Breast epithelium (tissue), 4 donors: ENCODE results near the gene LPCAT2. TPM values are rescaled to one million over a fixed set of nuclear protein-coding genes. Genes with fewer than 3 reads are reported as not detected.

Source experiments
- DNase-seq, 2 donors: peaks; one replicate each; pipeline ENCODE4 v3.0.0-alpha.2; 2019; ENCODE audit warnings: low spot score in 2 of 2
- H3K27ac ChIP-seq, 2 donors: fragments of 200-600 bp; sonication (generic) in 1 of 2; one replicate each; pipeline ENCODE4 v1.5.1; 2016 to 2019; ENCODE audit warnings: mild to moderate bottlenecking in 1 of 2
- H3K27me3 ChIP-seq, 2 donors: fragments of 200-600 bp; sonication (generic) in 1 of 2; one replicate each; pipeline versions ENCODE4 v1.5.1 to v1.6.0; 2017 to 2019; ENCODE audit warnings: control low read depth in 1 of 2, mild to moderate bottlenecking in 1 of 2
- H3K36me3 ChIP-seq: fragments of 200-600 bp; one replicate; pipeline ENCODE4 v1.5.1; 2019
- H3K4me1 ChIP-seq, 2 donors: fragments of 200-600 bp; sonication (generic); one replicate each; pipeline ENCODE4 v1.5.1; 2016 to 2019; ENCODE audit warnings: control low read depth in 1 of 2
- H3K4me3 ChIP-seq, 3 donors: fragments of 200-600 bp; sonication (generic); 1 replicate in 2 of 3; 2 replicates in 1 of 3; pipeline ENCODE4 v1.5.1; 2016 to 2019; ENCODE audit warnings: mild to moderate bottlenecking in 3 of 3, moderate library complexity in 2 of 3
- H3K9me3 ChIP-seq, 2 donors: fragments of 200-600 bp; sonication (generic) in 1 of 2; one replicate each; pipeline ENCODE4 v1.5.1; 2016 to 2019; ENCODE audit warnings: control low read depth in 1 of 2
- CTCF ChIP-seq, 3 donors: fragments of 450-650 bp; IDR thresholded peaks; one replicate each; pipeline ENCODE4 v1.5.1; 2016 to 2017; ENCODE audit warnings: antibody characterized with exemption in 3 of 3, mild to moderate bottlenecking in 3 of 3, moderate library complexity in 3 of 3
- POLR2A ChIP-seq: fragments of 450-650 bp; IDR thresholded peaks from one replicate; pipeline ENCODE4 v1.6.1; 2016; ENCODE audit warnings: antibody characterized with exemption, mild to moderate bottlenecking, moderate library complexity
- POLR2AphosphoS5 ChIP-seq, 3 donors: sonication (generic); formaldehyde crosslinking; IDR thresholded peaks; one replicate each; pipeline ENCODE4 v1.6.1; 2017; ENCODE audit warnings: antibody characterized with exemption in 3 of 3
- intact Hi-C: fragments of 100-400 bp; cut with DNase I; formaldehyde crosslinking; loops from one replicate; pipeline ENCODE4 v1.15.1; 2023; ENCODE audit warnings: low total_unique reads
- total RNA-seq, 3 donors: library from RNA; depleted of rRNA; stranded (reverse); fragments of >200 nt; gene quantifications; one replicate each; pipeline ENCODE4 v1.1.0, GENCODE V29; 2016

The LPCAT2 gene
- total RNA-seq, 3 donors from 2014 or later, result 12.3 to 35.9 (median 24.3) TPM

- intact Hi-C loops, result no loop called here
- H3K4me1 ChIP-seq, result no peaks in the 10 kb centered on the region
- no peaks in the 10 kb centered on the region for H3K36me3 ChIP-seq
- no peak for DNase-seq
- no peaks in the 10 kb centered on the region for H3K9me3 ChIP-seq
- no peak overlapping the region for H3K27ac ChIP-seq
- TF ChIP-seq POLR2A (no peak), CTCF (IDR thresholded peaks at IDR 0.05) (no peak), POLR2AphosphoS5 (IDR thresholded peaks at IDR 0.05) (no peak)
- no peak overlapping the region for H3K4me3 ChIP-seq
- H3K27me3 ChIP-seq, result no peaks in the 10 kb centered on the region
These were observed 25.9 kb downstream of the LPCAT2 start for GRCh38 chr16:55534756-55535155.

DNA sequence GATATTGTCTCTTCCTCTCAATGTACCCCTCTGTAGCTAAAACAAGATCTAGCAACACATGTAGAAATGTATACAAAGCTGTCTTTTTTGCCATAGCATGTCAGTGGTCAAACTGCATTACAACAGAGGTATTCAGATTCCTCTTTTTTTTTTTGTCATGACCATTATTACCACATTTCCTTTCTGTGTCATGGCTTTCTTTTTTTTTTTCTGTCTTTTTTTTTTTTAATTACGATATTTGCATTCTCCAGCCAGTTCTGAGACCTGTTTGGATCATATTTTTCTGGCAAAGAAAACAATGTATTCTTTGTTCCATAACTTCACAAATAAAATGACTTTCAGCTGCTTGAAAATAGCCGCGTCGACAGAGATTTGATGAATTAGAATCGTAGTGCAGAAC is 30.2 kb downstream of the LPCAT2 start:
- TF ChIP-seq CTCF (IDR thresholded peaks at IDR 0.05) (no peak), POLR2AphosphoS5 (IDR thresholded peaks at IDR 0.05) (no peak), POLR2A (no peak)
- Histone ChIP-seq H3K4me3 (no peak overlapping the region), H3K27ac (peak overlapping the region in 1 of 2 donors; percentile 68), H3K27me3 (no peaks in the 10 kb centered on the region), H3K36me3 (no peaks in the 10 kb centered on the region), H3K4me1 (no peaks in the 10 kb centered on the region), H3K9me3 (no peaks in the 10 kb centered on the region)
- no peak for DNase-seq
- intact Hi-C loops, result no loop called here

- Histone ChIP-seq H3K36me3 (no peaks in the 10 kb centered on the region), H3K9me3 (no peaks in the 10 kb centered on the region), H3K27ac (peak overlapping the region; percentile 46 to 68), H3K4me1 (no peaks in the 10 kb centered on the region), H3K27me3 (no peaks in the 10 kb centered on the region), H3K4me3 (no peak overlapping the region)
- intact Hi-C loops, result no loop called here
- DNase-seq, result no peak
- TF ChIP-seq POLR2AphosphoS5 (IDR thresholded peaks at IDR 0.05), result no peak
- no peak for TF ChIP-seq CTCF (IDR thresholded peaks at IDR 0.05)
- TF ChIP-seq POLR2A, result no peak
These were observed 30.6 kb downstream of the LPCAT2 start for GRCh38 chr16:55539488-55539887.

- no peak overlapping the region for H3K4me3 ChIP-seq
- no peaks in the 10 kb centered on the region for H3K4me1 ChIP-seq
- intact Hi-C loops, result no loop called here
- no peaks in the 10 kb centered on the region for H3K27me3 ChIP-seq
- H3K36me3 ChIP-seq, result no peaks in the 10 kb centered on the region
- no peak for TF ChIP-seq CTCF (IDR thresholded peaks at IDR 0.05)
- no peak for TF ChIP-seq POLR2A
- TF ChIP-seq POLR2AphosphoS5 (IDR thresholded peaks at IDR 0.05), result no peak
- DNase-seq, result no peak
- no peaks in the 10 kb centered on the region for H3K9me3 ChIP-seq
- H3K27ac ChIP-seq, result peak overlapping the region; percentile 46 to 68
These were observed 31.3 kb downstream of the LPCAT2 start for GRCh38 chr16:55540221-55540620.

- no peaks in the 10 kb centered on the region for H3K27me3 ChIP-seq
- H3K27ac ChIP-seq, result no peak overlapping the region
- DNase-seq, result no peak
- no peaks in the 10 kb centered on the region for H3K36me3 ChIP-seq
- no peaks in the 10 kb centered on the region for H3K4me1 ChIP-seq
- H3K4me3 ChIP-seq, result no peak overlapping the region
- H3K9me3 ChIP-seq, result no peaks in the 10 kb centered on the region
- intact Hi-C loops, result no loop called here
- TF ChIP-seq CTCF (IDR thresholded peaks at IDR 0.05) (no peak), POLR2AphosphoS5 (IDR thresholded peaks at IDR 0.05) (no peak), POLR2A (no peak)
These were observed 33.7 kb downstream of the LPCAT2 start for GRCh38 chr16:55542459-55543082.
